Neural cell (in vitro differentiated cells): ENCODE results near the gene TBC1D3C.
"Not testable (repeated sequence)": the region's sequence is repeated elsewhere in the genome, so short reads cannot be mapped to it uniquely, and the experiment has no call there.

Source experiments
- CTCF ChIP-seq: fragments of 450-650 bp; IDR thresholded peaks from 2 replicates; pipeline ENCODE4 v1.5.1; 2014; ENCODE audit warnings: antibody characterized with exemption, mild to moderate bottlenecking, moderate library complexity; ENCODE audit not compliant: poor library complexity, severe bottlenecking
- EP300 ChIP-seq: fragments of 450-650 bp; conservative IDR thresholded peaks from 2 replicates; pipeline ENCODE4 v1.6.1; 2014; ENCODE audit warnings: antibody characterized with exemption, mild to moderate bottlenecking, moderate library complexity; ENCODE audit not compliant: poor library complexity, severe bottlenecking
- EZH2 ChIP-seq: fragments of 200-600, 300-800 bp; shearing (Covaris generic), sonication (generic); IDR thresholded peaks from 2 replicates; pipeline ENCODE4 v1.6.1; 2014; ENCODE audit warnings: antibody characterized with exemption, low read length, borderline replicate concordance, mild to moderate bottlenecking; ENCODE audit not compliant: insufficient read depth, poor library complexity, severe bottlenecking
- RAD21 ChIP-seq: fragments of 450-650 bp; conservative IDR thresholded peaks from 2 replicates; pipeline ENCODE4 v1.6.1; 2014; ENCODE audit warnings: antibody characterized with exemption, mild to moderate bottlenecking, moderate library complexity
- REST ChIP-seq: IDR thresholded peaks from 2 replicates; pipeline ENCODE4 v1.6.1; 2012; ENCODE audit warnings: borderline replicate concordance
- SMC3 ChIP-seq: fragments of 450-650 bp; conservative IDR thresholded peaks from 2 replicates; pipeline ENCODE4 v1.6.1; 2014; ENCODE audit warnings: antibody characterized with exemption, mild to moderate bottlenecking, moderate library complexity; ENCODE audit not compliant: poor library complexity

- not testable (repeated sequence) for TF ChIP-seq EZH2, CTCF, RAD21, REST, EP300, SMC3
Measured at GRCh38 chr17:38099262-38099661, 30.8 kb upstream of the TBC1D3C start.
